Smooth muscle cell (in vitro differentiated cells): ENCODE data around the gene ACP4. TPM values are rescaled to one million over a fixed set of nuclear protein-coding genes. Genes with fewer than 3 reads are reported as not detected.

Experiments
- DNase-seq: peaks from one replicate; lab custom pipeline; 2025; ENCODE audit not compliant: unreplicated experiment; lab: John Stamatoyannopoulos, UW
- H2AFZ ChIP-seq: fragments of 200-600 bp; sonication (generic); 2 replicates; pipeline ENCODE4 v1.6.0; 2016; ENCODE audit warnings: antibody characterized with exemption, low read depth, mild to moderate bottlenecking
- H3F3A ChIP-seq: fragments of 200-600 bp; sonication (generic); 2 replicates; pipeline ENCODE4 v1.6.0; 2017; ENCODE audit warnings: antibody characterized with exemption, low read depth
- H3K27ac ChIP-seq: fragments of 200-600 bp; sonication (generic); 2 replicates; pipeline ENCODE4 v1.5.1; 2016; ENCODE audit warnings: low read depth, mild to moderate bottlenecking
- H3K27me3 ChIP-seq: fragments of 200-600 bp; sonication (generic); 2 replicates; pipeline ENCODE4 v1.6.1; 2016; ENCODE audit warnings: low read depth, mild to moderate bottlenecking
- H3K36me3 ChIP-seq: fragments of 200-600 bp; sonication (generic); 2 replicates; pipeline ENCODE4 v1.5.1; 2016; ENCODE audit warnings: low read depth
- H3K4me1 ChIP-seq: fragments of 200-600 bp; sonication (generic); 2 replicates; pipeline ENCODE4 v1.5.1; 2016; ENCODE audit warnings: low read depth
- H3K4me2 ChIP-seq: fragments of 200-600 bp; sonication (generic); 2 replicates; pipeline ENCODE4 v1.6.0; 2016; ENCODE audit warnings: mild to moderate bottlenecking
- H3K4me3 ChIP-seq: fragments of 200-600 bp; sonication (generic); 2 replicates; pipeline ENCODE4 v1.5.1; 2016; ENCODE audit warnings: mild to moderate bottlenecking
- H3K79me2 ChIP-seq: fragments of 200-600 bp; sonication (generic); 2 replicates; pipeline ENCODE4 v1.6.0; 2016; ENCODE audit warnings: low read depth, mild to moderate bottlenecking
- H3K9ac ChIP-seq: fragments of 200-600 bp; sonication (generic); 2 replicates; pipeline ENCODE4 v1.6.0; 2016; ENCODE audit warnings: low read depth
- H3K9me3 ChIP-seq: fragments of 200-600 bp; sonication (generic); replicated peaks from 2 replicates; pipeline ENCODE4 v1.5.1; 2016; ENCODE audit warnings: low read depth
- H4K20me1 ChIP-seq: fragments of 200-600 bp; sonication (generic); 2 replicates; pipeline ENCODE4 v1.6.0; 2016; ENCODE audit warnings: low read depth
- CTCF ChIP-seq: fragments of 200-600 bp; sonication (generic); IDR thresholded peaks from 2 replicates; pipeline ENCODE4 v1.5.1; 2017; ENCODE audit warnings: borderline replicate concordance, mild to moderate bottlenecking, antibody characterized with exemption; ENCODE audit not compliant: insufficient read depth, poor library complexity, severe bottlenecking
- WGBS: methylation state at CpG from one replicate; pipeline ENCODE4 v1.1.7; 2016; ENCODE audit warnings: low lambda C conversion rate; 5-methylcytosine and 5-hydroxymethylcytosine counted together
- polyA plus RNA-seq: library from polyadenylated mRNA; unstranded; fragments of >200 nt; fragmentation: Nextera tagmentation; extraction: Ambion mirVana; gene quantifications from 2 replicates; pipeline ENCODE4 v1.2.1, GENCODE V29; 2016
- total RNA-seq: library from RNA; depleted of rRNA; stranded (reverse); fragments of >200 nt; gene quantifications from 2 replicates; pipeline ENCODE4 v1.2.3, GENCODE V29; 2014

The ACP4 gene
- total and polyA plus RNA-seq, 2 experiments from 2014 or later, result 0.26 TPM; not detected in 1

DNA sequence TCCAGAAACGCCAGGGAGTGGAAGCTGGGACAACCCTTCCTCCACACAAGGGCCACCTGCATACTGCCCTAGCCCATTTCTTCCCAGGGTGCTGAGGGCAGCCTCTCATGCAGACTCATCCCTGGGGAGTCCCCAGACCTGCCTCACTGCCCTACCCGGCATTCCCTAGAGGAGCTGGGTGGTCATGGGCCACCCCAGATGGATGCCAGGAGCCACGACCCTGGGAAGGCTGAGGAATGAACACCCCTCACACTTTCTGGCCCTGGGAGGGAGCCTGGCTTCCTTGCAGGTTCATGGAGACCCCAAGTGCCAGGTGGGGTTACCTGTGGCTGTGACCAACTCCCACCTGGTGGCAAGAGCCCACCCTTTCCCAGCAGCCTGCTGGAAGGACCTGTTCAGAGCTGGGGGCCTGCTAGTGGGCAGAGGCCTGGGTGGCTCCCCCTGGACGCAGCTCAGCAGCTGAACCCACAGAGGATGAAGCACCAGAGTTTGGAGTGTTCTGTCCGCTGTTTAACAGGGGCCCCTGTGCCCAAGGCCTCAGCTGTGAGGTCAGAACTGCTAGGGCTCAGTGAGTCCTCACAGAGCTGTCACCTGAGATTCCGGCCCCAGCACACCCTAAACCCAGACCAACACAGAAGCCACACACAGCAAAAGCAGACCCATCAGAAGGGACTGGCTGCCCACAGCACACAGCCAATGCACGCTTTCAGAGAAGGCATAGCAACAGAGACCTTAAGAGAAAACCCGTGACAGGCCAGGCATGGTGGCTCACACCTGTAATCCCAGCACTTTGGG is 6.6 kb downstream of the ACP4 start:
- DNase-seq, result no peak
- Histone ChIP-seq H3K9ac (no peak overlapping the region), H3K36me3 (no peaks in the 10 kb centered on the region), H3K9me3 (no peaks in the 10 kb centered on the region), H4K20me1 (peaks cover 47% of the 10 kb centered on the region), H2AFZ (no peak overlapping the region), H3K4me2 (no peak overlapping the region), H3K4me1 (no peaks in the 10 kb centered on the region), H3F3A (no peaks in the 10 kb centered on the region), H3K4me3 (no peak overlapping the region), H3K27ac (no peak overlapping the region), H3K79me2 (peaks cover 2% of the 10 kb centered on the region), H3K27me3 (no peaks in the 10 kb centered on the region)
- TF ChIP-seq CTCF, result no peak
- 98% methylated on average over 8 of the region's 8 CpGs for WGBS

- Histone ChIP-seq H3F3A (no peaks in the 10 kb centered on the region), H2AFZ (no peak overlapping the region), H3K27ac (no peak overlapping the region), H3K79me2 (peaks cover 8% of the 10 kb centered on the region), H4K20me1 (peaks cover 53% of the 10 kb centered on the region), H3K9me3 (no peaks in the 10 kb centered on the region), H3K4me1 (peaks cover 3% of the 10 kb centered on the region), H3K4me2 (no peak overlapping the region), H3K27me3 (no peaks in the 10 kb centered on the region), H3K9ac (no peak overlapping the region), H3K36me3 (no peaks in the 10 kb centered on the region), H3K4me3 (no peak overlapping the region)
- no peak for TF ChIP-seq CTCF
- WGBS, result 96% methylated on average over 7 of the region's 7 CpGs
- no peak for DNase-seq
These were observed 7.2 kb downstream of the ACP4 start for GRCh38 chr19:50797429-50797780.

GRCh38 chr19:50797781-50798658 is 7.8 kb downstream of the ACP4 start:
- Histone ChIP-seq H3K27me3 (no peaks in the 10 kb centered on the region), H3K9ac (no peak overlapping the region), H3F3A (no peaks in the 10 kb centered on the region), H3K36me3 (no peaks in the 10 kb centered on the region), H4K20me1 (peaks cover 59% of the 10 kb centered on the region), H3K4me1 (peaks cover 9% of the 10 kb centered on the region), H3K4me3 (no peak overlapping the region), H3K27ac (no peak overlapping the region), H3K4me2 (no peak overlapping the region), H2AFZ (no peak overlapping the region), H3K9me3 (no peaks in the 10 kb centered on the region), H3K79me2 (peaks cover 14% of the 10 kb centered on the region)
- WGBS, result 94% methylated on average over 18 of the region's 18 CpGs
- TF ChIP-seq CTCF, result no peak
- no peak for DNase-seq
